A549 (cell line): ENCODE measurements around the gene PMFBP1. TPM values are rescaled to one million over a fixed set of nuclear protein-coding genes. Genes with fewer than 3 reads are reported as not detected.

Source experiments
- ATAC-seq, 2 experiments: fragments of 200-7000 bp in 1 of 2; fragments of >200 bp in 1 of 2; cut with Nextera tagmentation in 1 of 2; cut with Tn5 transposase in 1 of 2; 3 replicates each; pipeline versions ENCODE4 v1.8.0 to v1.9.1; 2018 to 2020; ENCODE audit warnings: mild to moderate bottlenecking in 1 of 2, moderate library complexity in 1 of 2
- CTCF ChIA-PET: fragments of 300-600 bp; sonication (Branson Sonifier 250); formaldehyde crosslinking; extraction: SDS; loops from one replicate; lab custom pipeline; 2021; ENCODE audit warnings: antibody characterized with exemption, inconsistent platforms; lab: Yijun Ruan, JAX
- POLR2A ChIA-PET: fragments of 350-600 bp; formaldehyde crosslinking; extraction: SDS; loops from one replicate; lab custom pipeline; 2021; ENCODE audit warnings: antibody characterized with exemption, inconsistent platforms; lab: Yijun Ruan, JAX
- DNase-seq, 2 experiments: peaks; one replicate each; pipeline versions ENCODE4 v3.0.0 to v3.0.0-alpha.2; 2011 to 2016; ENCODE audit warnings: low read depth in 1 of 2, low spot score in 1 of 2
- FAIRE-seq: peaks from 2 replicates; lab custom pipeline; 2011; peaks lifted over from hg19 to GRCh38; lab: Jason Lieb, UNC
- H3K27ac ChIP-seq, 2 experiments: fragments of >200 bp; sonication (Bioruptor Twin); formaldehyde crosslinking; 3 replicates each; pipeline ENCODE4 v1.5.1; 2016 to 2017
- H3K4me1 ChIP-seq: fragments of >200 bp; sonication (Bioruptor Twin); formaldehyde crosslinking; 3 replicates; pipeline ENCODE4 v1.6.1; 2016
- H3K4me2 ChIP-seq: fragments of >200 bp; sonication (Bioruptor Twin); formaldehyde crosslinking; 3 replicates; pipeline ENCODE4 v1.6.1; 2016
- H3K4me3 ChIP-seq: fragments of >200 bp; sonication (Bioruptor Twin); formaldehyde crosslinking; 3 replicates; pipeline ENCODE4 v1.5.1; 2016
- H3K9me3 ChIP-seq: fragments of >200 bp; sonication (Bioruptor Twin); formaldehyde crosslinking; 3 replicates; pipeline ENCODE4 v1.6.1; 2016
- ATOH8 ChIP-seq: fragments of 250-450 bp; sonication (Bioruptor Pico); IDR thresholded peaks from 2 replicates; pipeline ENCODE4 v1.5.0; 2020; ENCODE audit warnings: low read depth, mild to moderate bottlenecking, moderate library complexity
- BCL3 ChIP-seq: fragments of >200 bp; sonication (Bioruptor Twin); formaldehyde crosslinking; IDR thresholded peaks from 3 replicates; pipeline ENCODE4 v1.6.1; 2016
- CBX8 ChIP-seq: fragments of 200-600 bp; sonication (generic); IDR thresholded peaks from 2 replicates; pipeline ENCODE4 v1.6.1; 2016
- CEBPB ChIP-seq, 2 experiments: fragments of >200 bp in 1 of 2; sonication (Bioruptor Twin) in 1 of 2; formaldehyde crosslinking in 1 of 2; IDR thresholded peaks; 2 replicates each; pipeline ENCODE4 v1.6.1; 2012 to 2016
- CTCF ChIP-seq: fragments of >200 bp; sonication (Bioruptor Twin); formaldehyde crosslinking; IDR thresholded peaks from 3 replicates; pipeline ENCODE4 v1.5.1; 2016
- ELK1 ChIP-seq: fragments of 150-350 bp; IDR thresholded peaks from 2 replicates; pipeline ENCODE4 v1.6.1; 2014; ENCODE audit warnings: low read depth, mild to moderate bottlenecking, low read length
- FOSB ChIP-seq: fragments of 250-450 bp; sonication (Bioruptor Pico); IDR thresholded peaks from 2 replicates; pipeline ENCODE4 v1.5.0; 2020; ENCODE audit warnings: mild to moderate bottlenecking, moderate library complexity
- FOSL2 ChIP-seq, 2 experiments: fragments of 450-650 bp in 1 of 2; fragments of >200 bp in 1 of 2; sonication (Bioruptor Twin) in 1 of 2; formaldehyde crosslinking; IDR thresholded peaks; 2 replicates each; pipeline versions ENCODE4 v1.5.0 to v1.6.1; 2016 to 2020; ENCODE audit warnings: mild to moderate bottlenecking in 1 of 2, moderate library complexity in 1 of 2
- FOXS1 ChIP-seq: fragments of 250-450 bp; sonication (Bioruptor Pico); IDR thresholded peaks from 2 replicates; pipeline ENCODE4 v1.5.0; 2020; ENCODE audit warnings: mild to moderate bottlenecking, moderate library complexity
- HOXB13 ChIP-seq: fragments of 250-450 bp; sonication (Bioruptor Pico); IDR thresholded peaks from 2 replicates; pipeline ENCODE4 v1.5.0; 2020; ENCODE audit warnings: low read depth, mild to moderate bottlenecking, moderate library complexity
- HOXB5 ChIP-seq: fragments of 250-450 bp; sonication (Bioruptor Pico); IDR thresholded peaks from 2 replicates; pipeline ENCODE4 v1.5.0; 2020; ENCODE audit warnings: mild to moderate bottlenecking, moderate library complexity
- KDM5A ChIP-seq: fragments of 200-600 bp; sonication (generic); IDR thresholded peaks from 2 replicates; pipeline ENCODE4 v1.6.1; 2016; ENCODE audit warnings: antibody characterized with exemption, mild to moderate bottlenecking
- MAZ ChIP-seq: fragments of 150-350 bp; IDR thresholded peaks from 2 replicates; pipeline ENCODE4 v1.6.1; 2014; ENCODE audit warnings: antibody characterized with exemption, low read depth, low read length, borderline replicate concordance
- NFE2L2 ChIP-seq: fragments of 150-350 bp; conservative IDR thresholded peaks from 2 replicates; pipeline ENCODE4 v1.6.1; 2014; ENCODE audit warnings: low read length
- NR3C1 ChIP-seq: fragments of >200 bp; sonication (Bioruptor Twin); formaldehyde crosslinking; IDR thresholded peaks from 3 replicates; pipeline ENCODE4 v1.6.1; 2017
- PHF8 ChIP-seq: fragments of 200-600 bp; sonication (generic); IDR thresholded peaks from 2 replicates; pipeline ENCODE4 v1.6.1; 2016; ENCODE audit warnings: low read depth, mild to moderate bottlenecking, antibody characterized with exemption, moderate library complexity, borderline replicate concordance
- POLR2AphosphoS2 ChIP-seq: conservative IDR thresholded peaks from 2 replicates; pipeline ENCODE4 v1.6.1; 2012; ENCODE audit warnings: low read length, improper control_type of control experiment, inconsistent platforms
- RCOR1 ChIP-seq: fragments of 150-350 bp; IDR thresholded peaks from 2 replicates; pipeline ENCODE4 v1.6.1; 2014; ENCODE audit warnings: antibody characterized with exemption, low read length, low read depth
- SMC3 ChIP-seq: fragments of >200 bp; sonication (Bioruptor Twin); formaldehyde crosslinking; IDR thresholded peaks from 3 replicates; pipeline ENCODE4 v1.6.1; 2018; ENCODE audit warnings: inconsistent platforms
- SREBF2 ChIP-seq: fragments of 450-650 bp; IDR thresholded peaks from 2 replicates; pipeline ENCODE4 v1.6.1; 2014; ENCODE audit warnings: mild to moderate bottlenecking, moderate library complexity
- ZC3H11A ChIP-seq: fragments of 450-650 bp; IDR thresholded peaks from 2 replicates; pipeline ENCODE4 v1.6.1; 2014; ENCODE audit warnings: antibody characterized with exemption, mild to moderate bottlenecking
- WGBS: methylation state at CpG from one replicate; pipeline ENCODE4 v1.1.6; 2017; ENCODE audit errors: missing lambda C conversion rate; 5-methylcytosine and 5-hydroxymethylcytosine counted together
- polyA plus RNA-seq, 4 experiments: library from polyadenylated mRNA; depleted of rRNA in 3 of 4; stranded (reverse); fragments of >200 nt; fragmentation: RNase III in 1 of 4; extraction: RNeasy Plus Mini Kit Qiagen cat#74134 plus additional on column Dnase treatment in 1 of 4; gene quantifications; 2 replicates in 3 of 4; 3 replicates in 1 of 4; pipeline ENCODE4 v1.2.3, GENCODE V29; 2011 to 2017

The PMFBP1 gene
- polyA plus RNA-seq, 2 of the 4 experiments (the other 2 are of a cell fraction): 0.05 to 0.22 TPM

GRCh38 chr16:72171236-72171635 lies 719 bp downstream of the PMFBP1 start:
- Histone ChIP-seq H3K27ac (no peak overlapping the region), H3K4me3 (no peak overlapping the region), H3K4me2 (no peak overlapping the region), H3K9me3 (peaks cover 7% of the 10 kb centered on the region; the same call in 2 of the 3 replicates), H3K4me1 (no peaks in the 10 kb centered on the region)
- ATAC-seq (no peak), DNase-seq (no peak), FAIRE-seq (no peak)
- CTCF ChIA-PET: interaction anchor here (1.0 kb wide), 1 partner anchor 9 kb away, joined by 3 read pairs; no protein-coding TSS in a partner anchor
- POLR2A ChIA-PET: no interaction called here
- WGBS: 6% methylated on average over 1 of the region's 1 CpG
- no peak for TF ChIP-seq ZC3H11A
- TF ChIP-seq KDM5A: no peak
- TF ChIP-seq BCL3: no peak
- TF ChIP-seq RCOR1: no peak
- TF ChIP-seq FOSL2 (IDR thresholded peaks at IDR 0.05): no peak
- no peak for TF ChIP-seq FOSL2 (CRISPR knock-in tag; IDR thresholded peaks at IDR 0.05)
- no peak for TF ChIP-seq POLR2AphosphoS2
- TF ChIP-seq CBX8: no peak
- no peak for TF ChIP-seq ELK1
- TF ChIP-seq SREBF2: no peak
- TF ChIP-seq CEBPB (IDR thresholded peaks at IDR 0.05): no peak
- TF ChIP-seq FOXS1 (CRISPR knock-in tag): no peak
- TF ChIP-seq NR3C1: no peak
- no peak for TF ChIP-seq HOXB5 (CRISPR knock-in tag)
- no peak for TF ChIP-seq ATOH8
- TF ChIP-seq NFE2L2: no peak
- no peak for TF ChIP-seq HOXB13 (CRISPR knock-in tag)
- TF ChIP-seq PHF8: no peak
- TF ChIP-seq FOSB (CRISPR knock-in tag): no peak
- TF ChIP-seq CTCF: no peak
- TF ChIP-seq SMC3: no peak

- no peak for DNase-seq
- H3K27ac ChIP-seq: no peak overlapping the region
- FAIRE-seq: no peak
- CTCF ChIA-PET: no interaction called here
- POLR2A ChIA-PET: no interaction called here
- H3K4me2 ChIP-seq: no peak overlapping the region
- no peak for ATAC-seq
- H3K4me1 ChIP-seq: no peaks in the 10 kb centered on the region
- H3K9me3 ChIP-seq: 0 out of 3 replicates have a peak, but pooled peaks cover under 1% of the 10 kb centered on the region
- no peak overlapping the region for H3K4me3 ChIP-seq
- 2% methylated on average over 1 of the region's 1 CpG for WGBS
- TF ChIP-seq MAZ (no peak), NFE2L2 (no peak)
These were observed 2.2 kb downstream of the PMFBP1 start for GRCh38 chr16:72169708-72170107.
